Skeletal muscle tissue (tissue), 4 donors: ENCODE results near the gene CFAP46. TPM values are rescaled to one million over a fixed set of nuclear protein-coding genes. Genes with fewer than 3 reads are reported as not detected.
"Not testable (repeated sequence)": the region's sequence is repeated elsewhere in the genome, so short reads cannot be mapped to it uniquely, and the experiment has no call there.

ENCODE experiments used
- H3K27ac ChIP-seq: one replicate; pipeline ENCODE4 v1.7.0; 2013; ENCODE audit warnings: mild to moderate bottlenecking, low read depth, low read length, inconsistent platforms
- H3K27me3 ChIP-seq, 3 donors: one replicate each; pipeline ENCODE4 v1.7.0; 2013; ENCODE audit warnings: low read length in 3 of 3; ENCODE audit not compliant: control insufficient read depth in 3 of 3, insufficient read depth in 3 of 3
- H3K36me3 ChIP-seq, 3 donors: one replicate each; pipeline ENCODE4 v1.7.0; 2013; ENCODE audit warnings: low read length in 3 of 3; ENCODE audit not compliant: control insufficient read depth in 3 of 3, insufficient read depth in 3 of 3
- H3K4me1 ChIP-seq, 3 donors: one replicate each; pipeline ENCODE4 v1.7.0; 2013; ENCODE audit warnings: low read length in 3 of 3, mild to moderate bottlenecking in 3 of 3; ENCODE audit not compliant: control insufficient read depth in 3 of 3, insufficient read depth in 3 of 3
- H3K4me3 ChIP-seq, 3 donors: one replicate each; pipeline ENCODE4 v1.7.0; 2013; ENCODE audit warnings: low read length in 3 of 3
- H3K9ac ChIP-seq, 3 donors: one replicate each; pipeline ENCODE4 v1.7.0; 2013; ENCODE audit warnings: low read length in 3 of 3, mild to moderate bottlenecking in 3 of 3, moderate library complexity in 2 of 3, low read depth in 1 of 3
- H3K9me3 ChIP-seq, 3 donors: one replicate each; pipeline ENCODE4 v1.7.0; 2013; ENCODE audit warnings: low read length in 3 of 3; ENCODE audit not compliant: control insufficient read depth in 3 of 3
- total RNA-seq: library from RNA; depleted of rRNA; stranded (reverse); fragments of >200 nt; gene quantifications from one replicate; pipeline ENCODE4 v1.2.3, GENCODE V29; 2014
- donor health status: Osteomylitis.

The CFAP46 gene
- total RNA-seq, 1 donor from 2014 or later, result not detected

- Histone ChIP-seq H3K4me1 (no peaks in the 10 kb centered on the region), H3K27ac (no peak overlapping the region), H3K4me3 (no peak overlapping the region), H3K27me3 (peaks cover under 1 to 21% (median 7%) of the 10 kb centered on the region in 3 donors), H3K9ac (no peak overlapping the region), H3K36me3 (no peaks in the 10 kb centered on the region), H3K9me3 (peaks cover 0 to 4% (median 3%) of the 10 kb centered on the region in 3 donors)
These were observed 42.7 kb downstream of the CFAP46 start for GRCh38 chr10:132899751-132900065.

- Histone ChIP-seq H3K36me3 (no peaks in the 10 kb centered on the region), H3K27me3 (peaks cover 0 to 18% (median 5%) of the 10 kb centered on the region in 3 donors), H3K27ac (no peak overlapping the region), H3K4me1 (no peaks in the 10 kb centered on the region), H3K9ac (no peak overlapping the region), H3K9me3 (peaks cover 0 to 3% (median 2%) of the 10 kb centered on the region in 3 donors), H3K4me3 (no peak overlapping the region)
These were observed 43.2 kb downstream of the CFAP46 start for GRCh38 chr10:132899054-132899750.

GRCh38 chr10:132898391-132899053 lies 43.8 kb downstream of the CFAP46 start:
- Histone ChIP-seq H3K9ac (no peak overlapping the region), H3K4me1 (no peaks in the 10 kb centered on the region), H3K4me3 (no peak overlapping the region), H3K27ac (no peak overlapping the region), H3K36me3 (no peaks in the 10 kb centered on the region), H3K27me3 (peaks cover 5 to 25% (median 12%) of the 10 kb centered on the region in 3 donors), H3K9me3 (peaks cover 0 to 3% (median 2%) of the 10 kb centered on the region in 3 donors)

DNA sequence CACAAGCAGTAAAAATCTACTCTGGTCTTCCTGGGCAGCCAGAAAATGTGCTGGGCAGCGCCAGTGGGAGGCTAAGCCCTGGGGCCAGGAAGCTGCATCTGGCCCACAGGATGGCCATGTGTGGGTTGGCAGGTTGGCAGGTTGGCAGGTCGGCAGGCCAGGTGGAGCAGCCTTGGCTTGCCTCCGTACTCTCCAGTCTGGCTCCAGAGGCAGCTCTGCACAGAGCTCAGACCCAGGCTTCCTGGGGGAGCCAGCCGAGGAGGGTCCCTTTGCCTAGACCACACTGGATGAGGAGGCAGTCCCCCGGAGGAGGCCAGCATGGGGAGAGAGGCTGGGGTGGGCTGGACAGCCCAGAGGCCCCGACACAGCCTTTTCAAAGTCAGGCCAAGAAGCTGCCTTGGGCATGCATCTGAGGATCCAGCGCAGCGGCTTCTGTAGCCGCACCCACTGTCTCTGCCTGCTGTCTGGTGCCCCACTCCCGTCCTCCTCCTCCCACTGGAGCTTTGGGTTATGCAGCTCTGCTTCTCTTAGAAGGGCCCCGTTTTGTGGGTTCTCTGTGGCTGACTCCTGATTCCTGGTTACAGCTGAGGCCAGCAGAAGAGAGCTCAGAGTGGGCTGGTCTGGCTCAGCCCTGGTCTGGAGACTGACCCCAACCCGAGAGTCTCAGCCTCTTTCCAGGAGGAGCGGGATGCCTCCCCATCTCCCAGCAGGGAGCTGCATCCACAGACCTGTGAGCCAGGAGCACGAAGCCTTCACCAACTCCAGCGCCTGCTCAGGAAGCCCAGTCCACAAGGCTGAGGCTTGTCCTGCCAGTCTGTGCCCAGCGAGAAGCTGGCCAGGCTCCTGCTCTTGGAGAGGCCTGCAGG lies 44.6 kb downstream of the CFAP46 start:
- no peak overlapping the region for H3K27ac ChIP-seq
- no peak overlapping the region for H3K4me3 ChIP-seq
- peaks cover 0 to 3% (median 2%) of the 10 kb centered on the region in 3 donors for H3K9me3 ChIP-seq
- no peaks in the 10 kb centered on the region for H3K4me1 ChIP-seq
- no peak overlapping the region for H3K9ac ChIP-seq
- no peaks in the 10 kb centered on the region for H3K36me3 ChIP-seq
- peaks cover 13 to 30% (median 19%) of the 10 kb centered on the region in 3 donors for H3K27me3 ChIP-seq

DNA sequence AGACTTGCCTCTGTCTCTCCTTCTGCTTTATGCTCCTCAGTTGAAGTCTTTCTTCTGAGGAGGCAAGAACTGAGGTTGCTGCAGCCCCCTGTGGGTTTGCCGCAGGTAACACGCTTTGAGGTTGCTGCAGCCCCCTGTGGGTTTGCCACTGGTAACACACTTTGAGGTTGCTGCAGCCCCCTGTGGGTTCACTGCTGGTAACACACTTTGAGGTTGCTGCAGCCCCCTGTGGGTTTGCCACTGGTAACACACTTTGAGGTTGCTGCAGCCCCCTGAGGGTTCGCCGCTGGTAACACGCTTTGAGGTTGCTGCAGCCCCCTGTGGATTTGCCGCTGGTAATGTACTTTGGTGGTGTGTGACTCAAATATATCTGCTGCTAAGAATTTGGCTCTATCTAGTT lies 48.6 kb downstream of the CFAP46 start:
- not testable (repeated sequence) for H3K4me1 ChIP-seq, H3K4me3 ChIP-seq, H3K9me3 ChIP-seq, H3K27ac ChIP-seq, H3K9ac ChIP-seq, H3K36me3 ChIP-seq
- peaks cover 41 to 61% (median 56%) of the 10 kb centered on the region in 3 donors for H3K27me3 ChIP-seq

DNA sequence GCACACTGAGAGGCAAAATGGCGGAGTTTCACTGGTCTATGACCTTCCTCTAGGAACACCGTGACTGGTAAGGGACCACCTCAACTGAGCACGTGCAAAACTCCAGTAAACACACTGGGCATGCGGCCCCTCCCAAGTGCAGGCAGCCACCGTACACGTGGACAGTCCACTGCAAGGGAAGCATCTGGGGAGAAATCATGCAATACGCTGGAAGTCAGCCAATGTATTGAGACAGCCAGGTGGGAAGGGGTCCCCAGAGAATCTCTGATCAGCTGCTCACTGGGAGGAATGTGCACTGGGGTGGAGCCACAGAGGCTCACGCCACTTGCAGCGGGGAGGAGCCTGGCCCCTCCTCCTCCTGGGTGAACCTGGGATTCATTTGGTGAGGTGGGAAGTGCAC lies 49.3 kb downstream of the CFAP46 start:
- H3K9me3 ChIP-seq, result peaks cover 0 to 3% (median 2%) of the 10 kb centered on the region in 3 donors
- H3K27ac ChIP-seq, result no peak overlapping the region
- no peaks in the 10 kb centered on the region for H3K36me3 ChIP-seq
- no peak overlapping the region for H3K4me3 ChIP-seq
- no peak overlapping the region for H3K9ac ChIP-seq
- peaks cover 41 to 62% (median 57%) of the 10 kb centered on the region in 3 donors for H3K27me3 ChIP-seq
- H3K4me1 ChIP-seq, result no peaks in the 10 kb centered on the region

GRCh38 chr10:132892004-132892403 lies 50.4 kb downstream of the CFAP46 start:
- H3K9ac ChIP-seq, result no peak overlapping the region
- H3K27me3 ChIP-seq, result peaks cover 41 to 60% (median 58%) of the 10 kb centered on the region in 3 donors
- H3K9me3 ChIP-seq, result no peaks in the 10 kb centered on the region
- no peaks in the 10 kb centered on the region for H3K4me1 ChIP-seq
- no peak overlapping the region for H3K27ac ChIP-seq
- no peak overlapping the region for H3K4me3 ChIP-seq
- no peaks in the 10 kb centered on the region for H3K36me3 ChIP-seq

DNA sequence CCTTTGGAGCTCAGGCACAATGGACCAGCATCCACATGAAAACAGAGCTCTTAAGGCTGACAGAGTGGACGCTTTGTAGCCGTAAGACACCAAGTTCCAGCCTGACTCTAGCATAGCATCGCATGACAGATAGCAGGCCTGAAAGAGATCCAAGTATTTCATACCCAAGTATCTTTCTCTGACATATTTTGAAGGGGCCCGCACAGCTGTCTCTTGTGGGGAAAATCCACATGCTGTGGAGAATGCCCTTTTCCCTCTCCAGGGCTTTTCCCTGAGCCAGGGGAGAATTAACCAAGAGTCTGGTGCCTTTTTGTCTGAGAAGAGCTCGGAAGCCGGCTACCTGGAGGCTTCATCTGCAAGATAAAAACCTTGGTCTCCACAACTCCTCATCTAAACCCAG lies 51.0 kb downstream of the CFAP46 start:
- Histone ChIP-seq H3K27me3 (peaks cover 41 to 60% (median 60%) of the 10 kb centered on the region in 3 donors), H3K4me3 (no peak overlapping the region), H3K9ac (no peak overlapping the region), H3K9me3 (no peaks in the 10 kb centered on the region), H3K4me1 (no peaks in the 10 kb centered on the region), H3K27ac (no peak overlapping the region), H3K36me3 (no peaks in the 10 kb centered on the region)

- H3K36me3 ChIP-seq, result no peaks in the 10 kb centered on the region
- peaks cover 41 to 62% (median 60%) of the 10 kb centered on the region in 3 donors for H3K27me3 ChIP-seq
- no peak overlapping the region for H3K4me3 ChIP-seq
These were observed 52.1 kb downstream of the CFAP46 start for GRCh38 chr10:132890301-132890700.

More at GRCh38 chr10:132890301-132890700, 52.1 kb downstream of the CFAP46 start:
- Histone ChIP-seq H3K27ac (no peak overlapping the region), H3K9me3 (no peaks in the 10 kb centered on the region), H3K4me1 (no peaks in the 10 kb centered on the region), H3K9ac (no peak overlapping the region)
